HG03095 (cell line): ENCODE data around the gene GRID2IP.

Experiments
- ATAC-seq: cut with Tn5 transposase; IDR thresholded peaks from one replicate; pipeline ENCODE4 v1.9.1; 2021; ENCODE audit warnings: moderate library complexity; ENCODE audit not compliant: unreplicated experiment

GRID2IP gene

GRCh38 chr7:6528401-6529130 lies 22.7 kb downstream of the GRID2IP start:
- ATAC-seq, result no peak

GRCh38 chr7:6526997-6527378 lies 24.3 kb downstream of the GRID2IP start:
- ATAC-seq, result no peak

DNA sequence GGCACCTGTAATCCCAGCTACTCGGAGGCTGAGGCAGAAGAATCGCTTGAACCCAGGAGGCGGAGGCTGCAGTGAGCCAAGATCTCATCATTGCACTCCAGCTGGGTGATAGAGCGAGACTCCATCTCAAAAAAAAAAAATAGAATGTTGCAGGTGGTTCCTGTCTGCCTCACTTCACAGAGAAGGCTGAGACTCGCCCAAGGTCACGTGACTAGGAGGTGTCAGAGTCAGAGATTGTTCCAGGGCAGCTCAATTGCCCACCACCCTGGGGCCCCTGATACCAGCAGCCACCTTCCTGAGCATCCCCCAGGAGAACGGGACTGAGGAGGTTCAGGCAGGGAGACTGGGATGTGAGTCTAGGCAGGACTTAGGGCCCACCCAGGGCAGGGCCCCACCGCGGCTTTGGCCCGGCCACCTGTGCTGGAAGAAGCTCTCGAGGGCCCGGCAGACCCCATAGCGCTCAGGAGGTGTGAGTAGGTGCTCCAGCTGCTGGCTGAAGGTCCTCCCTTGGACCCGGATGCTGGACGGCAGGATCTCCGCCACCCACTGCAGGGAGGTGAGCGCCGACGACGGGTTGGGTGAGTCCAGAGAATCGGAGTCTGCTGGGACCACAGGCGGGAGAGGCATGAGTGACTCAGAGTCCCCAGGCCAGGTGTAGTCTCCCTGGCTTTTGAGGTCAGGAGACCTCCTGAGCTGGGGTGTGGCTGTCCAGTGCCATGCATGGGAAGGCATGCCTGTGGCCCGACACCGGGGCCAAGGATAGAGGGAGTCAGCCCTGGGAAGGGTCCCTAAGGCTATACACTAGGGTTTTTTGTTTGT lies 30.9 kb downstream of the GRID2IP start:
- no peak for ATAC-seq

DNA sequence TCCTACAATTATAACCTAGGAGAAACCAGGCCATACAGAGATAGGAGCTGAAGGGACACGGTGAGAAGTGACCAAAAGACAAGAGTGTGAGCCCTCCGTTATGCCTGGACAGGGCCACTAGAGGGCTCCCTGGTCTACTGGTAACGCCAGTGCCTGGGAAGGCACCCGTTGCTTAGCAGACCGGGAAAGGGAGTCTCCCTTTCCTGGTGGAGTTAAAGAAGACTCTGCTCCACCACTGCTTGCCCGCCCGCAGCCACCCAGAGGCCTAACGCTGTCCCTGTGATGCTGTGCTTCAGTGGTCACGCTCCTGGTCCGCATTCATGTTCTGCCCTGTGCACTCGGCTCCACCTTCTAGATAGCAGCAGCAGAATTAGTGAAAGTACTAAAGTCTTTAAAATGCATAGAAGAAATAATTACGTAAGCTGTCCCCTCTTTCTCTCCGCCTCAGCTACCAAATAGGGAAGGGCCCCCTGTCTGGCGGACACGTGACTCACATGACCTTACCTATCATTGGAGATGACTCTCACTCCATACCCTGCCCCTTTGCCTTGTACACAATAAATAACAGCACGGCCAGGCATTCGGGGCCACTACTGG lies 34.8 kb downstream of the GRID2IP start:
- ATAC-seq, result peak; percentile 57

GRCh38 chr7:6513541-6513940 lies 37.7 kb downstream of the GRID2IP start:
- no peak for ATAC-seq

DNA sequence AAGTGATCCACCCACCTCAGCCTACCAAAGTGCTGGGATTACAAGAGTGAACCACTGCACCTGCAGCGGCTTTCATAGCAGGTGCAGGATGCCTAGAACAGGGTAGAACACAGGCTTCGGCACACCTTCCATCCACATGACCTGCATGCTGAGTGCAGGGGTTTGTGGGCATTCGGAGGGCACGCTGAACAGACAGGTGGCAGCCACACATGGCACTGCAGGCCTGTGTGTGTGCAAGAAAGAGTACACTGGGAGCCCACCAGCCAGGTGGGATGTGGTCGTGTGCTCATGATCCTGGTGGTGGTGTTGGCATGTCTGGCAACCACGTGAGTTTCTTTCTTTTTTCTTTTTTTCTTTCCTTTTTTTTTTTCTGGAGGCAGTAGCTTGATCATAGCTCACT lies 38.4 kb downstream of the GRID2IP start:
- ATAC-seq, result no peak

- no peak for ATAC-seq
These were observed 40.7 kb downstream of the GRID2IP start for GRCh38 chr7:6510476-6511133.

GRCh38 chr7:6508950-6509349 lies 42.3 kb downstream of the GRID2IP start:
- no peak for ATAC-seq

- no peak for ATAC-seq
These were observed 42.7 kb downstream of the GRID2IP start for GRCh38 chr7:6508539-6508938.

DNA sequence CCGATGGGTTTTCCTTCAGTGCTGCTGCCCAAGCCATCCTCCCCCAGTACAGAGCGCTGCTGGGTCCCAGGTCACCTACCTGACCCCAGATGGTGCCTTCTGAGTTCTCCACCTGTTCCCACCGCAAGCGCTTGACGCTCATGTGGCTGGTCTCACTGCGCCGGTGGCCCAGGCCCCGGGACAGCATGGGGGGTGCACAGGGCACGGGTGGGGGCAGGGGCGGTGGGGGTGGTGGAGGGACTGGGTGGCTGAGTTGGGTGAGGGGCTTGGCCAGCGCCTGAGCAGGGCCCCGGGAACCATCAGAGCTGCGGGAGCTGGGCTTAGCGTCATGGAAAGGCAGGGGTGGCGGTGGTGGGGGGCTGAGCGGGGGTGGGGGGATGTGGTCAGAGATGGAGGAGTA lies 43.4 kb downstream of the GRID2IP start:
- no peak for ATAC-seq

GRCh38 chr7:6505685-6506559 lies 45.3 kb downstream of the GRID2IP start:
- no peak for ATAC-seq

DNA sequence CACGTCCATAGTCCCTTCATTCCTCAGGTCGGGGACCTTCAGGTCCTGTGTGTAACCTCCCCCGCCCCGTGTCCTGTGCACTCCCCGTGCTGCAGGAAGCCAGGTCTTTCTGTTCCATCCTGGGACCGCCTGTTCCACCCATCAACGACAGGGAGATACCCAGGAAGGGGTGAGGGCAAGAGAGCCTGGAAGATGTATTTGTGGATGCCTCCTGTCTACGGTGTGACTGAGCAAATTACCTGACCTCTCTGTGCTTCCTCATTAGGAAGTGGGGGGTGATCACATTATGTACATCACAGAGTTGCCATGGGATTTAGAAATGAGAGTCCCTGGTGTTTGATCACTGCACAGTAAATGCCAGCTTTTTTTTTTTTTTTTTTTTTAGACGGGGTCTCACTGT lies 46.3 kb downstream of the GRID2IP start:
- ATAC-seq, result no peak

- no peak for ATAC-seq
These were observed 48.4 kb downstream of the GRID2IP start for GRCh38 chr7:6502886-6503285.

DNA sequence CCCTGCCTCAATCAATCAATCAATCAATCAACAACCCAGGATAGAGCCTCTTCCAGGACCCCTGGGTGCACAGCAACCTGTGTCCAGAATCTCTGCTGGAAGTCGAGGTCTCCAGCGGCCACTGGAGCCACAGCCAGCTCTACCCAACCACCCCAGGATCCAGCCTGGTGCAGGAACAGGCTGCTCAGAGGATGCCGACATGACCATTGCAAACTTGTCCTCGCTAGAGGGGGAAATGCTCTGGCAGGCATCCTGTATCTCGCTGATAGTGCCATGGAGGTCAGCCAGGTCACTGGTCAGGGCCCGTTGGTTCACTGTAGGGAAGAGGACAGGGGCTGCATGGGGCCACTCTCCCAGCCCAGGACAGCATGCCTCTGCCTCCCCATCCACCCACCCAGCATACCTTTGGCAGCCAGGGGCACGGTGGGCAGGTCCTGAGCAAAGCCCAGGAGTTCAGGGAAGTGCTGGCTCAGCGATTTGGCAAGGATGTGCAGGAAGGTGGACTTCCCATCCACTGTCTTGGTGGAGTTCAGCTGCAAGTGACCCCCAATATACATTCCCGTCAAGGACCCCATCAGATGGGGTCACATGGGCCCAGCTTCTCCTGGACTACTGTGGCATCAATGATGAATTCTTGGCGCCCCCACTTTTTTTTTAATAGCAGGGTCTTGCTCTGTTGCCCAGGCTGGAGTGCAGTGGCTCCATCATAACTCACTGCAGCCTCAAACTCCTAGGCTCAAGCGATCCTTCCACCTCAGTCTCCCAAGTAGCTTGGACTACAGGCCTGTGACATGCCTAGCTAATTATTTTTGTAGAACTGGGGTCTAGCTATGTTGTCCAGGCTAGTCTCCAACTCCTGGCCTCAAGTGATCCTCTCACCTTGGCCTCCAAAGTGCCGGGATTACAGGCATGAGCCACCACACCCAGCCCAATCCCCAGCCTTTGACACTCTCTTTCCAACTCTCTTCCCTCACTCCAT lies 49.4 kb downstream of the GRID2IP start:
- no peak for ATAC-seq

- ATAC-seq, result no peak
These were observed 50.6 kb downstream of the GRID2IP start for GRCh38 chr7:6500691-6501090.

DNA sequence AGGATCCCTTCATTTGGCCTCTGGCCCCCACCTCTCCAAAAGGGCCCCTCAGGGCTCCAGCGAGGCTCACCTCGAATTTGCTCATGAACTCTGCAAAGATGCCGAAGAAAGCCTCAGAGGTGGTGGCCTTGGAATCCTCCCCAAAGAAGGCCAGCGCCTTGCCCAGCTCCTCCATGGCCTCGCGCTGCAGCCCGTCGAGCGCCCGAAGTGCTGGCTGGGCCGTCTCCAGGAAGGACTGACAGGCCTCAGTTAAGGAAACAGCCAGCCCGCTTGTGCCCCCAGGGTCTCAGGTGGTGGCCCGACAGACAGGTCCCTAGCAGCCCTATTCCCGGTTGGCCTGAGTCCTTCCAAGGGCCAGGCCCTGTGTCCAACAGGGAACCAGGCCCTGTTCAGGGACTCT lies 53.3 kb downstream of the GRID2IP start:
- ATAC-seq, result no peak

- no peak for ATAC-seq
These were observed 53.7 kb downstream of the GRID2IP start for GRCh38 chr7:6497637-6497905.

DNA sequence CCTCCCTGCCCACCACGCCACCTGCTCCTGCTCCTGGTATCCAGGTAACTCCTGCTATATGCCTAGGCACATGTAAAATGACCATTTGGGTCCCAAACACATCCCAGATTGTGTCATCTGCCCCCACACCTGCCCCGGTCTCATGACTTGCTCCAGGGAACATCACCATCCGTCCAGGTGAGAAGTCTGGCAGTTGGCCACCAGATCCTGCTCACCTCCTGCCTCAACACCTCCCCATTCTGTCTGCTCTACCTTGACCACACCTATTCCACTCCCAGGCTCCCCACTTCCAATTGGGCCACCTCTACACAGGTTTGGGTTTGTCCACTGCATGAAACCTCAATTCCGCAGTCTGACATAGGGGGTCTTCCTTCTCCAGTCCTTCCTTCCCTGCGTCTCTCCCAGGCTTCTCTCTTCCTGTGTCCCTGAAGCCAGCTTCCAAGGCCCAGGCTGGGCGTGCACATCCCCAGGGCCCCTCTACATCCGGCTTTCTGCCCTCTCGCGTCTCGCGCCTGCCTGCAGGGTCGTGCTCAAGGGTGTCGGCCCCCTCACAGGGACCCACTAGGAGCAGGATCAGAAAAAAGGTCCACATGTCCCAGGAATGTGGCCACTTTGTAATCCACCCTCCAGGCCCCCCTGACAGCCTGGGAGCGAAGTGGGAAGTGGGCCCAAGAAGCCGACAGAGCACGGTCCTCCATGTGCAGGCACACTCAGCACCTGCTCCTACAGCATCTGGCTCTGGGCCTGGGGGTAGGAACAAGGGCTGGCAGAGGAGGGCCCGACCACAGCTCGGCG lies 54.2 kb downstream of the GRID2IP start:
- ATAC-seq, result no peak
